MM.1S (cell line): Measurements from ENCODE around the gene MLKL.

Experiments used
- EZH2 ChIP-seq: fragments of 300-600 bp; sonication (generic); optimal IDR thresholded peaks from 2 replicates; pipeline ENCODE3; 2017; ENCODE audit warnings: low read depth, mild to moderate bottlenecking, antibody characterized with exemption, low read length, mixed read lengths
- TF ChIP-seq, protein P1 (sequence below): fragments of 300-600 bp; sonication (generic); IDR thresholded peaks from 2 replicates; pipeline ENCODE4 v1.5.1; 2016; ENCODE audit warnings: antibody characterized with exemption, low read length, mixed read lengths

DNA sequence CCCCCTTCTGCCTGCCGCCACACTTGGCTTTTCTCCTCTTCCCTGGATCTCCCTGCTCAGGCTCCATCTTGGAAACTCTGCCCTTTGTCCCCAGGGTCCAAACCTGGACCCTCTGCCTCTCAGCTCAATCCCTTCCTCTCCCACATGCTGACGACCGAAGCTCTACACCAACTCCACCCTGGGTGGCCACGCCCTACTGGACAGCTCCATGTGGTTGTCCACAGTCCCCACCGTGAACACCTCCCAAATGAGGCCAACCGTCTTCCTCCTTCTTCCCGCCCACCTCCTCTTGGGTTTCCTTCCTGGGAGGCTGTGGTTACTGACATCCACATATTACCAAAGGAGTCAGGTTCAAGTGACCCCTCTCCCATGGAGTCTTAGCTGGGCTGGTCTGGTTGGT is 22.6 kb upstream of the MLKL start:
- TF ChIP-seq, protein P1, sequence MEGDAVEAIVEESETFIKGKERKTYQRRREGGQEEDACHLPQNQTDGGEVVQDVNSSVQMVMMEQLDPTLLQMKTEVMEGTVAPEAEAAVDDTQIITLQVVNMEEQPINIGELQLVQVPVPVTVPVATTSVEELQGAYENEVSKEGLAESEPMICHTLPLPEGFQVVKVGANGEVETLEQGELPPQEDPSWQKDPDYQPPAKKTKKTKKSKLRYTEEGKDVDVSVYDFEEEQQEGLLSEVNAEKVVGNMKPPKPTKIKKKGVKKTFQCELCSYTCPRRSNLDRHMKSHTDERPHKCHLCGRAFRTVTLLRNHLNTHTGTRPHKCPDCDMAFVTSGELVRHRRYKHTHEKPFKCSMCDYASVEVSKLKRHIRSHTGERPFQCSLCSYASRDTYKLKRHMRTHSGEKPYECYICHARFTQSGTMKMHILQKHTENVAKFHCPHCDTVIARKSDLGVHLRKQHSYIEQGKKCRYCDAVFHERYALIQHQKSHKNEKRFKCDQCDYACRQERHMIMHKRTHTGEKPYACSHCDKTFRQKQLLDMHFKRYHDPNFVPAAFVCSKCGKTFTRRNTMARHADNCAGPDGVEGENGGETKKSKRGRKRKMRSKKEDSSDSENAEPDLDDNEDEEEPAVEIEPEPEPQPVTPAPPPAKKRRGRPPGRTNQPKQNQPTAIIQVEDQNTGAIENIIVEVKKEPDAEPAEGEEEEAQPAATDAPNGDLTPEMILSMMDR: no peak
- no peak for TF ChIP-seq EZH2
